Measurements from ENCODE around the gene TMEM72.

GRCh38 chr10:44962870-44963738 lies 52.0 kb downstream of the TMEM72 start:
- TF ChIP-seq SUZ12 (IDR thresholded peaks at IDR 0.05; ENCODE audit: extremely low read depth, insufficient read depth, insufficient read length) (no peak), ZNF274 (IDR thresholded peaks at IDR 0.05; ENCODE audit: low read depth, low read length) (no peak)
